Stimulated activated CD4-positive, alpha-beta T cell treated with anti-CD3 and anti-CD28 coated beads, Interleukin-15, amount 100 ng/mL, for 1 hour (primary cell): ENCODE results near the gene SLC7A6.
A peak's percentile ranks its signal among the peaks of the same experiment; 100 is the strongest.

Experiments
- DNase-seq, 2 donors: peaks; one replicate each; pipeline ENCODE4 v3.0.0-alpha.2; 2020; ENCODE audit warnings: low read depth in 1 of 2, low spot score in 1 of 2

SLC7A6 gene

GRCh38 chr16:68253721-68254120 is 10.6 kb upstream of the SLC7A6 start:
- DNase-seq = no peak

DNA sequence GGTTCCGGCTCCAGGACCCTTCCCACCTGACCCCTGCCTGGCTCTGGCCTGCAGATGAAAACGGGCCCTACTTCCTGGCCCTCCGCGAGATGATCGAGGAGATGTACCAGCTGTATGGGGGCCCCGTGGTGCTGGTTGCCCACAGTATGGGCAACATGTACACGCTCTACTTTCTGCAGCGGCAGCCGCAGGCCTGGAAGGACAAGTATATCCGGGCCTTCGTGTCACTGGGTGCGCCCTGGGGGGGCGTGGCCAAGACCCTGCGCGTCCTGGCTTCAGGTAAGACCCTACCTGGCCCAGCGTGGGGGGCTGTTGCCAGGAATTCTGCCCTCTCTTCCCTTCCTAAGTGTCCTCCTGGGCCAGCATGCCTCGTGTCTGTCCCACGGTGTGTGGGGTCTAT is 8.6 kb upstream of the SLC7A6 start:
- no peak for DNase-seq

GRCh38 chr16:68257251-68257905 is 6.9 kb upstream of the SLC7A6 start:
- DNase-seq = no peak

GRCh38 chr16:68257906-68258800 is 6.2 kb upstream of the SLC7A6 start:
- DNase-seq = no peak

DNA sequence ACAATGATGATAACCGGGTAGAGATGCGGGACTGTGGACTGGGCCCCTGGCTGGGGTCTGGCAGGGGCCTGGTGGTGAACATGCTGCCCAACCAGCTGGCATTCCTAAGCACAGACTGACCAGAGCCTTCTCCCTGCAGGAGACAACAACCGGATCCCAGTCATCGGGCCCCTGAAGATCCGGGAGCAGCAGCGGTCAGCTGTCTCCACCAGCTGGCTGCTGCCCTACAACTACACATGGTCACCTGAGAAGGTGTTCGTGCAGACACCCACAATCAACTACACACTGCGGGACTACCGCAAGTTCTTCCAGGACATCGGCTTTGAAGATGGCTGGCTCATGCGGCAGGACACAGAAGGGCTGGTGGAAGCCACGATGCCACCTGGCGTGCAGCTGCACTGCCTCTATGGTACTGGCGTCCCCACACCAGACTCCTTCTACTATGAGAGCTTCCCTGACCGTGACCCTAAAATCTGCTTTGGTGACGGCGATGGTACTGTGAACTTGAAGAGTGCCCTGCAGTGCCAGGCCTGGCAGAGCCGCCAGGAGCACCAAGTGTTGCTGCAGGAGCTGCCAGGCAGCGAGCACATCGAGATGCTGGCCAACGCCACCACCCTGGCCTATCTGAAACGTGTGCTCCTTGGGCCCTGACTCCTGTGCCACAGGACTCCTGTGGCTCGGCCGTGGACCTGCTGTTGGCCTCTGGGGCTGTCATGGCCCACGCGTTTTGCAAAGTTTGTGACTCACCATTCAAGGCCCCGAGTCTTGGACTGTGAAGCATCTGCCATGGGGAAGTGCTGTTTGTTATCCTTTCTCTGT is 5.1 kb upstream of the SLC7A6 start:
- no peak for DNase-seq

- DNase-seq = no peak
Measured at GRCh38 chr16:68263559-68264127, 683 bp upstream of the SLC7A6 start.

DNA sequence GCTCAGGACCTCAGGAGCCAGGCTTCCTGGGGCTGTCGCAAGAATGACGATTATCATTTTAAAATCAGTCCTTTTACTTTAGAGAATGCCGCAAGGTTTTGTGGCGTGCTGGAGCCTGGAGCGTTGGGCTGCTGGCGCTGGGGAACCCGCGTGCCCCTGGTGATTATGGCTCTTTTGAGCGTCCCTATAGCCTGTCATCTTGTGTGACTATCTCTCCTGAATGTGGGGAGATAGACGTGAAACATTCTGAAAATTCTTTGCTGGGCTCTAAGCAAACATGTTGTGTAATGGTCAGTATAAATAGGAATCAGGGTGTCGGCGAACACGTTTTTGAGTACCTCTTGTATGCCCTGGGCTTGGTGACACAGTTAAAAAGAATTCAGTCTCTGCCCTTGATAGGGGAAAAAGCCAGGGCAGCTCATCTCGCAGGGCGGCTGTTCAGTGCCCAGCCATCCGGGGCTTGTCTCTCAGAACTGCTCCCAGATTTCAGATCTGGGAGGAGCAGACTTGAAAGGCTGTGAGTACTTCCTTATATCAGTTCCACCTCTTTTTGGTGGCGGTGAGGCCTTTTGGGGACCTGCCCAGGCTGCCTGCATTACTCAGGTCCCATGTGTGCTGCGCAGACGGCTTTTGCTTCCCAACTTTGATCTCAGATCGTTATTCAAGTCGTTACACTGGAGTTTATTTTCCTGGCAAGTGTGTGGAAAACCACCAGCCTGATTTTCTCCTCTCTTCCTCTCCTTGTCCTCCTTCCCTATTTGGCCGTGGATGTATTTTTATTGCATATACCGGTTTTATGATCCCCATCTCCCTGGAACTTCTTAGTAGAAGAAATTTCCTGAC is 973 bp downstream of the SLC7A6 start:
- DNase-seq = peak in 1 of 2 donors; percentile 30

DNA sequence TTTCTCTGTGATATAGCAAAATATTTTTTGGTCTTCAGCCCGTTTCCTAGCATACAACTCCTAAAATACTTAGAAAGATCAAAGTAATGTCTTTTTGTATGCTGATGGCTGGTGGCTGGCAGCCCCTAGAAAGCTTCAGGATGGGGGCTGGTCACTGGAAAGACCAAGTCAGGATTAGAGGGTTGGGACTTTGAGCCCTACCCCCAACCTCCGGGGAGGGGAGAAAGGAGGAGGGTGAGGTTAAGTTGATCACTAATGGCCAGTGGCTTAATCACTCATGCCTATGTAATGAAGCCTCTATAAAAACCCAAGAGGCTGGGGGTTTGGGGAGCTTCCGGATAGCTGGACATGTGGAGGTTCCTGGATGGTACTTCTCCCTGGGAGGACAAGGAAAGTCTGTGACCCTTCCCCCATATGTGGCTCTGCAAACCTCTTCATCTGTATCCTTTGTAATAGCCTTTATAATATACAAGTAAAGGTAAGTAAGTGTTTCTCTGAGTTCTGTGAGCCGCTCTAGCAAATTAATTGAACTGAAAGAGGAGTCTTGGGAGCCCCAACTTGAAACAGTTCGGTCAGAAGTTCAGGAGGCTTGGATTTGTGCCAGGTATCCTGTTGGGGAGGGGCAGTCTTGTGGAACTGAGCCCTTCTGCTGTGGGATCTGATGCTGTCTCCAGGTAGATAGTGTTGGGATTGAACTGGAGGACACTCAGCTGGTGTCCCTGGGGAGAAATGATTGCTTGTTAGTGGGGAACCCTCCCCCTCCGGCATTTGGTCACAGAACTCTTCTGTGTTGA is 3.5 kb downstream of the SLC7A6 start:
- DNase-seq = no peak

- no peak for DNase-seq
Measured at GRCh38 chr16:68269793-68270192, 5.5 kb downstream of the SLC7A6 start.

GRCh38 chr16:68270353-68270752 is 6.0 kb downstream of the SLC7A6 start:
- no peak for DNase-seq

DNA sequence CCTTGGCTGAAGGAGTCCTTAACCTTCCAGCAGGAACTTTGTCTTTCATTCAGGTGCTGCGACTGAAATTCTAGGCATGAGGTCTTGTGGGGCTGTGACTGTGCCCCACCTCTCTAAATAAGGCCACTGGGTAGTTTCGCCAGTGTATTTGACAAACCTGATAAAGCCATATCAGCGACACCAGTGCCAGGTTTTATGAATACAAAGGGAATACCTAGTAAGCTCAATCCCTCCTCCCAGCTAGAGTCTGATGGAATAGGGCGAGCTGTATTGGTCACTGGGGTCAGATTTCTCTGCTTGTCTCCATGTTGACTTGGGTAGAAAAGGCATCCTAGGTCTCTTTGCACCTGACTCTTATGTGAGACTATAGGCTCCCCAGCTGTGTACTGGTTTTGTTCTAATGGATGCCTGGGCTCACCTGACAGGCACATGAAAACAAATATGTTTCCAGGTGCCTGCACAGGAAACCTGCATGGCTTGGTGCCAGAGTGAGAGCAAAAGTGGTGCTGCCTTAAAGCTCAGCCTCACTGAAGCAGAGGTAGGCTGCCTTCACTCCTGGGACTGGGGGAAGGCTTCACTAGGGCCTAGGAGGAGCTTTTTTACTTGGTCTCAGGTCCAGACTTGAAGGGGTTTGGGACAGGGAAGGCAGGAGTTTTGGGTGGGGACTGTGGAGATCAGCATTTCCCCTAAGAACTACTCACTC is 8.3 kb downstream of the SLC7A6 start:
- peak in 1 of 2 donors; percentile 38 for DNase-seq

DNA sequence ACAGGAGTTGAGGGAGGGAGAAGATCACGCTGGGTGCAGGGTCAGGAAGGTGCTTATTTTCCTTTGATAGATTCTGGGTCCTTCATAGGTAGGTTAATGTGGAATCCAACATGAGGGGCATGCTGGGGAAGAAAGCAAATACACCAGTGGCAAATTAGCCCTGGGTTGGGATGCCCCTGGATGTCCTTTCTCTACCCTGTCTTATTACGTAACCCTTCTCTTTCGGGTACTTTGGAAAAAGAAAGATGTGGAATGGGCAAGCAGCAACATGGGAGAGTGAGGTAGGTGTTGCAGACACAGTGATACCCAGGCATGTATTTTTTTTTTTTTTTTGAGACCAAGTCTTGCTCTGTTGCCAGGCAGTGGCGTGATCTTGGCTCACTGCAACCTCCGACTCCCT is 9.1 kb downstream of the SLC7A6 start:
- no peak for DNase-seq

DNA sequence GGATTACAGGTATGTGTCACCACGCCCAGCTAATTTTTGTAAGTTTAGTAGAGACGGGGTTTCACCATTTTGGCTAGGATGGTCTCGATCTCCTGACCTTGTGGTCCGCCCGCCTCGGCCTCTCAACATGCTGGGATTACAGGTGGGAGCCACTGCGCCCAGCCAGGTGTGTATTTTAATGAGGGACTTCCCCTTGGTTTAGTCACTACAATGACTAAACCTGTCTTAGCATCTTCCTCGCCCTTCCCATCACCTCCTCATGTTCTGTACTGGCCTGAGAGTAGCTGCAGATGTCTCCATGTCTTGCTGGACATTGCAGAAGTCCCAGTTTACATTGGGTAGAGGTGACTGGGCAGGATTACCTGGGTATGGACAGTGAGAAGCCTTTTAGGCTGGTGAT is 9.6 kb downstream of the SLC7A6 start:
- DNase-seq = no peak

DNA sequence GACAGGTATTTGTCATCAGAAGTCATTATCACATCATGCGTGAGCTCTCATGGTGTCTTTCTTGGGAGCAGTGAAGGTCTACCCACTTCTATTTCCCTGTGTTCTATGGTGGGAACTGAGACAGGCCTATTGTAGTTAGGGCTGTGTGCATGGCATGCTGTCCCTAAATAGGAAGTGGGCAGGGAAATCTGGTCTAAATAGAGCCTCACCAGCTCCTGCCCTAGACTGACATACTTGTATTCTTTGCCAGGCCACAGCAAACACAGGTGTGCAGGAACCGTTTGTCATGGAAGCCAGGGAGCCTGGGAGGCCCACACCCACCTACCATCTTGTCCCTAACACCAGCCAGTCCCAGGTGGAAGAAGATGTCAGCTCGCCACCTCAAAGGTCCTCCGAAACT is 10.1 kb downstream of the SLC7A6 start:
- no peak for DNase-seq

- DNase-seq = no peak
Measured at GRCh38 chr16:68275611-68276191, 11.4 kb downstream of the SLC7A6 start.

DNA sequence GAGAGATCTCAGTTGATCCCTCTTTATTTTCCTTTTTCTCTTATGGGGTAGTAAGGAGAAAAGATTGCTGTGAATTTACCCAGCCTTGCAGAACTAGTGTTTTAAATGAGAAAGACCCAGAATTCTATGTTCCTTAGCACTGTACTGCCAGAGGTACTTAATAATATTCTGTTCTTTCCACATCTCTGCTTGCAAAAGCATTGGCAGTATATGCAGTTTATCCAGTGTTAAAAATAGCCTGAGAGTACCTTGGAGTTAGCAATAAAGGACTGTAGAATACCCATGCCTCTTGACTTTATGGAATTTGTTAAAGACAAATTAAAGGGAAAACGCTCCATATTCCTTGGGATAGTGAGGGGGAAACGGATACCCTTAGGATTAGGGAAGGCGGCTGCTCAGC is 11.9 kb downstream of the SLC7A6 start:
- no peak for DNase-seq

GRCh38 chr16:68279726-68280558 is 15.6 kb downstream of the SLC7A6 start:
- no peak for DNase-seq
